SKM-1 treated with dmso at 0.1 percent for 144 hours (cell line): ENCODE data around the gene ADH7.
"Not testable (repeated sequence)": the region's sequence is repeated elsewhere in the genome, so short reads cannot be mapped to it uniquely, and the experiment has no call there.

ENCODE experiments used
- DNase-seq: peaks from one replicate; lab custom pipeline; 2025; ENCODE audit not compliant: unreplicated experiment; lab: John Stamatoyannopoulos, UW

ADH7 gene

DNA sequence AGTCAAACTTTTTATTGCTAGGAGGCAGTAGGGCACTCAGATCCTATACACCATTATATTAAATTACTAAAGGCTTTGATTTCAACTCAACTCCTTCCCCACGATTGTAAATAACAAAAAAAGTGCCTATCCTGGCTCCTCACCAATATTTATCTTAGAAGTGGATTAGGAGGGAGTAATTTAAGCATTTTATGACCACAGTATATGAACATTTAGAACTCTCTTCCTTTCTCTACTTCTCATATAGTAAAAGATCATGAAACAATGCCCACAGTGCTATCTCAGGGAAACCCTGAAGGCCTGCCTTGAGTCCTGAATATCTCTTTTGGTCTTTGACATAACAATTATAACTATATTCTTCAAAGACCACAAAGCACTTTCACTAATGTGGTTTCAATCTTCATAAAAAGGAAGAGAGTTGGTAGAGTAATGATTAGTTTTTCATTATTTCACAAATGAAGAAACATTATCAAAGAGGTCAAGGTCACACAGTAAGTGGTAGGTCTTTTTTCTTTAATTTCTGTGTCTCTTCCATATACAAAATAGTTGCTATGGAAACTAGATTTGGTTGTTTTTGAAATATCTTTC lies 53.5 kb downstream of the ADH7 start:
- DNase-seq = no peak

DNA sequence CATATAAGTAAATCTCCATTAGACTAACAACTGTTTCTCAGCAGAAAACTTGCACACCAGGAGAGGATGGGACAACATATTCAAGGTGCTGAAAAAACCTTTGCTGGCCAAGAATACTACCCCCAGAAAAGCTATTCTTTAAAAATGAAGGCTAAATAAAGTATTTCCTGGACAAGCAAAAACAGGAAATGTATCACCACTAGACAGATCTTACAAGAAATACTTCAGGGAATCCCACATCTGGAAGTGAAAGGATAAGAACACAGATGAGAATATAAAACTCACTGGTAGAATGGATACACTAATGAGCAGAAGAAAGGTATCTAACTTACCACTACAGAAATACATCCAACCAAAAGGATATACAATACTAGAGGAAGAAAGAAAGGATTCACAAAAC lies 55.6 kb downstream of the ADH7 start:
- no peak for DNase-seq

DNA sequence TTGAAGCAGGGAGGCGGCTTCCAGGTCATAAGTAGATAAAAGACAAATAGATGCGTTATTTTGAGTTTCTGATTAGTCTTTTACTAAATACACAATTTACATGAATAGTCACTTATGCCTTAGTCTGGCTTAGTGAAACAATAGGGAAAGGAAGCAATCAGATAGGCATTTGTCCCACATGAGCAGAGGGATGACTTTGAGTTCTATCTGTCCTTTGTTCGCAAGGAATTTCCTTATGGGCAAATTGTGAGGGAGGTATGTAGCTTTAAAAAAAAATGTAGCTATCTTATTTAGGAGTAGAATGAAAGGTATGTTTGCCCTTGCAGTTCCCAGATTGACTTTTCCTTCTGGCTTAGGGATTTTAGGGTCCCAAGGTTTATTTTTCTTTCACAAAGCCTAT lies 56.3 kb downstream of the ADH7 start:
- no peak for DNase-seq

DNA sequence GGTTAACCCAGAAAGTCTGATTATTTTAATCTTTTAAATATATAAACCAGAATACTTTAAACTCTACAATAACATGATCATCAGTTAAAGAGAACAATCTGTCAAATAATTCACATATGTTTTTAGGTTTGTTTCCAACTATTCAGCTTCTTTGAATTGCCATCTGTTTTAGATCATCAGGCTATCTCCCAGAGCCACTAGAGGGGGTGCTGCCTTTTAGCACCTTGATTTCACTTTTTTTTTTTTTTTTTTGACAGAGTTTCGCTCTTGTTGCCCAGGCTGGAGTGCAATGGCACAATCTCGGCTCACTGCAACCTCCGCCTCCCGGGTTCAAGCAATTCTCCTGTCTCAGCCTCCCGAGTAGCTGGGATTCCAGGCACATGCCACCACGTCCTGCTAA lies 57.8 kb downstream of the ADH7 start:
- not testable (repeated sequence) for DNase-seq

DNA sequence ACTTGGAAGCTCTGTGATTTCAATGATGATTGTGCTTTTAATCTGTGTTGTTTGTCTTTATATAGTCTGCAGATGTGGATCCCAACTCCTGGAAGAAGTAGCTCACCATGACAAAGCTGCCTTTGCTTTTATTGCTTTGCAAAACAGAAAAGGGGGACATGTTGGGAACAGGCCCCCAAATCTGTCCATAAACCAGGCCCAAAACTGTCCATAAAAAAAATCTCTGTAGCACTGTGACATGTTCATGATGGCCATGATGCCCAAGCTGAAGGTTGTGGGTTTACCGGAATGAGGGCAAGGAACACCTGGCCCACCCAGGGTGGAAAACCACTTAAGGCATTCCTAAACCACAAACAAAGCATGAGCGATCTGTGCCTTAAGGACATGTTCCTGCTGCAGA lies 62.7 kb downstream of the ADH7 start:
- DNase-seq = not testable (repeated sequence)

DNA sequence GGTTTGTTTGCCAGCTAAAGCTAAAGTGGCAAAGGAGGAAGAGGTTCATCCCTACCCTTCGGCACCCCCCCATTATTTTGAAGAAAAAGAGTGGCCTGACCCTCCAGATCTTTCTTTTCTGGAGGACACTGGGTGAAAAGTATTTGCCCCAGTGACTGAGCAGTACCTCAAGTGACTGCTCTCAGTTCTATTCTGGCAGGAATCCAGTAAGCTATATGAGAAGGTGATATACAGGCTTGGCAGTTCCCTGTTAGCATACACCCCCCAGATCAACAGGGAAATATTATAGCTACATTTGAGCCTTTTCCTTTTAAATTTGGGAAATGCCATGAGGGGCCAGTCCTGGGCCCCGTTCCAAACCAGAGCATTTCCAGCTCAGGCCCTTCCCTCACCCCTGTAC lies 67.3 kb downstream of the ADH7 start:
- DNase-seq = not testable (repeated sequence)

DNA sequence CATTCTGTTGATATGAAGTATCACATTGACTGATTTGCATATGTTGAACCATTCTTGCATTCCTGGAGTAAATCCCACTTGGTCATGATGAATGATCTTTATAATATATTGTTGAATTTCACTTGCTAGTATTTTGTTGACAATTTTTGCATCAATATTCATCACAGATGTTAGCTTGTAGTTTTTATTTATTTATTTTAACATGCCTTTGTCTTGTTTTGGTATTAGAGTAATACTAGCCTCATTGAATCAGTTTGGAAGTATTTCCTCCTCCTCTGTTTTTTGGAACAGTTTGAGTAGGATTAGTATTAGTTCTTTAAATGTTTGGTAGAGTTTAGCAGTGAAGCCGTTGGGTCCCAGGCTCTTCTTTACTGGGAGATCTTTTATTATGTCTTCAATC lies 68.7 kb downstream of the ADH7 start:
- no peak for DNase-seq

DNA sequence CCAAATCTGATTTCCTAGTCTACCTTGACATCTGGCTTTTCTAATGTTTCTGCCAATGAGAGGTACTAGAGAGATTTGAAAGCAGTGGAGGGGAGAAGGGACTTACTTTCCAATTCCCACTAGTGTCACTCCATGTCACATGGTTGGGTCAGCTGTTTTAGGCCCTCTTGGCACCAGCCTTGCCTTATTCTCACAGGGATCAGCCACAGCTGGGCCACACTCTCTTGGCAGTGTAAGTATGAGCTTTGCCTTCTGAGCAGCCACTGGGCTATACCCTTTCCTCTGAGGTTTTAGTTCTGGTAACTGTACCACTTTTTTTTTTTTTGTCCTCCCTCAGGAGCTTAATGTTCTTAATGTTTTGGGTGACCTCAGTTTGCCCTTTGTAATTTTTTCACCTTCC lies 72.4 kb downstream of the ADH7 start:
- no peak for DNase-seq
